ENCODE data around the gene MEI1.

The MEI1 gene

DNA sequence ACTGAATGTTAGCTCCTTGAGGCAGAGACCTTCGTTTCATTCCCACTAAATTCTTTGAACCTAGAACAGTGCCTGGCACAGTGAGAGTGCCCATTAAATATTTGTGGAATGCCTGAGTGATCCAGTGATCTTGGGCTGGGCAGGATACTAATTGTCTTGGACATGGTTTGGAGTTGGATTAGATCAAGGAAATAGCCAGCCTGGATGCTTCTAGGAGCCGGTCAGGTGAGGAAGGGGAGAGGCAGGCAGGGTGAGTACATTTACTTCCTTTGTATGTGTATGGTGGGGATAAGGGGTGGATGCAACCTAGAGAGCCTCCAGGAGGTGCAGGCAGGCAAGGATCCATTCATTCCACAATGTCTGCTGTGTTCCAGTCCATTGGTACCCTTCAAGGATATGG, 137.2 kb downstream of the MEI1 start:
- no peak for DNase-seq (ENCODE audit: low read depth)
- TF ChIP-seq, protein P1, sequence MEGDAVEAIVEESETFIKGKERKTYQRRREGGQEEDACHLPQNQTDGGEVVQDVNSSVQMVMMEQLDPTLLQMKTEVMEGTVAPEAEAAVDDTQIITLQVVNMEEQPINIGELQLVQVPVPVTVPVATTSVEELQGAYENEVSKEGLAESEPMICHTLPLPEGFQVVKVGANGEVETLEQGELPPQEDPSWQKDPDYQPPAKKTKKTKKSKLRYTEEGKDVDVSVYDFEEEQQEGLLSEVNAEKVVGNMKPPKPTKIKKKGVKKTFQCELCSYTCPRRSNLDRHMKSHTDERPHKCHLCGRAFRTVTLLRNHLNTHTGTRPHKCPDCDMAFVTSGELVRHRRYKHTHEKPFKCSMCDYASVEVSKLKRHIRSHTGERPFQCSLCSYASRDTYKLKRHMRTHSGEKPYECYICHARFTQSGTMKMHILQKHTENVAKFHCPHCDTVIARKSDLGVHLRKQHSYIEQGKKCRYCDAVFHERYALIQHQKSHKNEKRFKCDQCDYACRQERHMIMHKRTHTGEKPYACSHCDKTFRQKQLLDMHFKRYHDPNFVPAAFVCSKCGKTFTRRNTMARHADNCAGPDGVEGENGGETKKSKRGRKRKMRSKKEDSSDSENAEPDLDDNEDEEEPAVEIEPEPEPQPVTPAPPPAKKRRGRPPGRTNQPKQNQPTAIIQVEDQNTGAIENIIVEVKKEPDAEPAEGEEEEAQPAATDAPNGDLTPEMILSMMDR (IDR thresholded peaks at IDR 0.05; ENCODE audit: low read length, missing control alignments): no peak
- H3K4me3 ChIP-seq (replicated peaks; ENCODE audit: low read depth, low read length): no peak overlapping the region

DNA sequence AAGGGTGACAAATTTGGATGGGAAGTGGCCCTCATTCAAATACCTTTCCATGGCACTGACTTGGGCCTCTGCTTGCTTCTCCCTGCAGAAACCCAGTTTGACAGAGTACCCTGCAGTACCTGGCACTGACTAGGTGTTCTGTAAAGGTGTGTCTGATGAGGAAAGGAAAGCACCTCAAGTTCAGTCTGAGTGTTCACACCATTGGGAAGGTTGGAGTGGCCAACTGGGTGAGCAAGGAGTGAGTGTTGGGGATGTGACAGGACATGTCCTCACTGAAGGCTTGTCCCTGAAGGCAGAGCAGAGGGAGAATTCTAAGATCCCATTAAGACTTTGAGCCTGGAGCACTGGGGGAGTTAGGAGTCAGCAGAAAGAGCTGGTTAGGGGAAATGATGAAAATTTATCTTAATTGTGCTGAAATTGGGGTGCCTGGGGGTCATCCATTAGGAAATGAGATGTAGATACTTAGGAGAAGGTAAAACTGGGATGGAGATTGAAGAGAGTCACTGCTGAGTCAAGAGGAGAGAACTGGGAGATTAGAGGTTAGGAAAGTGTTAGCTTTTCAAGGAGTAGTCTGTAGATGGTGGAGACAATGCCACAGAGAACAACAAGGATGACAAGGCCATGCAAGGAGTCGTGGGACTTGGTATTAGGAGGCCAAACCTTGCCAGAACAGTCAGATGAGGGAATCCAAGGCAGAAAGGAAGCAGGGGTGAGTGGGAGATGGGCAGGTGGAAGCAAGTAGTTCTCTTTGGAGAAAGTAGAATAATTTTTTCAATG, 139.7 kb downstream of the MEI1 start:
- no peak for DNase-seq (ENCODE audit: low read depth)
- TF ChIP-seq, protein P1 (IDR thresholded peaks at IDR 0.05; ENCODE audit: low read length, missing control alignments): no peak
- no peak overlapping the region for H3K4me3 ChIP-seq (replicated peaks; ENCODE audit: low read depth, low read length)

DNA sequence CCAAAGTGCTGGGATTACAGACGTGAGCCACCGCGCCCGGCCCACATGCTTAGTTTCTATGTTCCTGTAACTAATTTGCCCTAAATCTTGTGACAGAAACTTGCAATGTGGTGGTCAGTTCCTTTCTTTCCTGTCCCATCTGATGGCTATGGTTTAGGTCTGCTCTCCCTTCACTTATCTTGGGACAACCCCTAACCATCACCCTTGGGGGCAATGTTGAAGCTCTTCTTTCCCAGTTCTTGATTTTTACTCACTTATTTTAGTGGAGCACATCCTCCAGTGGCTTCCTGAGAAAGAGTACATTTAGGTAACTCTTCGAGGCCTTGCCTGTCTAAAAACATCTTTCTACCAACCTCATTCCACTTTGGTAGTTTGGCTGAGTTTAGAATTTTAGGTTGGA, 140.9 kb downstream of the MEI1 start:
- DNase-seq (ENCODE audit: low read depth): no peak
- TF ChIP-seq, protein P1 (IDR thresholded peaks at IDR 0.05; ENCODE audit: low read length, missing control alignments): no peak

DNA sequence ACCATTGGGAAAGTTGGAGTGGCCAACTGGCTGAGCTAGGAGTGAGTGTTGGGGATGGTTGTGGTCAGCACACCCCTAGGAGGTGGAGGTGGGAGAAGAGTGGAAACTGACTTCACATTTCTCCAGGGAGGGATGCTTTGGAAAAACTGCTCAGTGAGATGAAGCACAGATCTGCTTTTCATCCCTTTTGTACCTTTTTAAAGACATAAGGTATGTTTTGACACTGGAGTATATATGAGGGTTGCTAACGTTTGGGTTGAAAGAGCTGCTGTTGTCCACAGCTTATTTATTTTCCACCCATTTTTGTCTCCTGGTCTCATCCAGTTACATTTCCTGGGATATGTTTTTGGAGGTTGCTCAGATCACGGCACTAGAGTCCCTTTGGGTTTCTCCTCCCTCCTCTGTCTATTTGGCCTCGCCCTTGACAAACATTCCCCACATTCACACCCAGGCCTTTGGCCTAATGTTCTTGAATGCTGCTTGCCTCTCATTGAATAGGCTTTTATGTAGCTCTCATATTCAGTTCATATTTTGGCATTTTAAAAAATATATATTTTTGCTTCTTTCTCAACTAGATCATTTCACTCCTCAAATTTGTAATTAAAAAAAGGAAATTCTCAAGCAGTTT, 141.9 kb downstream of the MEI1 start:
- TF ChIP-seq, protein P1 (IDR thresholded peaks at IDR 0.05; ENCODE audit: low read length, missing control alignments): no peak
- DNase-seq (ENCODE audit: low read depth): no peak
- H3K4me3 ChIP-seq (replicated peaks; ENCODE audit: low read depth, low read length): no peak overlapping the region

More for the DNA sequence above, 140.9 kb downstream of the MEI1 start:
- no peak overlapping the region for H3K4me3 ChIP-seq (replicated peaks; ENCODE audit: low read depth, low read length)

DNA sequence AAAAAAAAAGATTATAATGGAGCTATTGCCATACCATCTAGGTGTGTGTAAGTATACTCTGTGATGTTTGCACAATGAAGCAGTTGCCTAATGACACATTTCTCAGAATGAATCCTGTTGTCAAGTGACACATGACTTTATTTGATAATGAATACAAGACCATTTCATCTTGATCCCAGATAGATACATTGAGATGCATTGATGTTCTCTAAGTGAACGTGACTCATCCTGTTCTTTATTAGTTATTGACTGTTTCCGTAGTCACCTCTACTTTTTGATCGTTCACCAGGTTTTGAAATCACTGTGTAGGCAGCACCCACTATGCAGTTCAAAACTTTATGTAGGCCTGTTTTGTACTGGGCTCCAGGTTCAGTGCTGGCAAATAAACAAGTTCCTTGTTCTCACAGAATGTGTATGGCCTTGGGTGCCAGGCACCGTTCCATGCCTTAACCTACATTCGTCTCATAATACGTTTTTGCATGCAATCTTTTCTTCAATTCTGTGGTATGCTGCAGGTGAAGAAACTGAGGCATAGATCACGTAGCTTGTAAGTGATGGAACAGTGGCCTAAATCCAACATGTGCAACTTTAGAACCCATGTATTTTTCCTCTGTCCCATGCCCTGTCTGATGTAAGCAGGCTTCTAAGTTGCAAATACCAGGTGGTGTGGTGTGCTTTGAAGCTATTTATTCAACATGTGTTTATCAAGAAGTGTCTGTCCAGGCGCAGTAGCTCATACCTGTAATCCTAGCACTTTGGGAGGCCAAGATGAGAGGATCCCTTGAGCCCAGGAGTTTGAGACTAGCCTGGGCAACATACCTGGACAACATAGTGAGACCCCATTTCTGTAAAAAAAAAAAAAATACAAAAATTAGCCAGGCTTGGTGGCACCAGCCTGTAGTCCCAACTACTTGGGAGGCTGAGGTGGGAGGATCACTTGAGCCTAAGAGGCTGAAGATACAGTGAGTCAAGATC, 144.0 kb downstream of the MEI1 start:
- DNase-seq (ENCODE audit: low read depth): no peak
- H3K4me3 ChIP-seq (replicated peaks; ENCODE audit: low read depth, low read length): no peak overlapping the region
- TF ChIP-seq, protein P1 (IDR thresholded peaks at IDR 0.05; ENCODE audit: low read length, missing control alignments): no peak

DNA sequence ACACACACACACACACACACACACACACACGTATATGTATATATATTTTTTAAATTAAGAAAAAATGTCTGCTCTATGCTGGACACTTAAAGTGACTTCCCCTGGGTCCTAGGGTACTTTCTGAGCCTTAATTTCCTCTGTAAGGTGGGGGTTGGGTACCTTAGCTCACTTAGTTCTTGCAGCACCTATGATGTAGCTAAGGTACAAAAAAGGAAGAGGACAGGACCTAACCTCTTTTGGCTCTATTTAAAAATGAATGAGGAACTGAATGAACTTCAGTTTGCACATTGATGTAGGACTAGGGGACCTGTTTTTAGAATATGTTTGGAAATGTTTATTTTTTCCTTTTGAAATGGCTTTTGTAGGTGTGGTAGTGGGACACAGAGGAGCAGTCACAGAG, 144.7 kb downstream of the MEI1 start:
- TF ChIP-seq, protein P1 (IDR thresholded peaks at IDR 0.05; ENCODE audit: low read length, missing control alignments): no peak
- no peak overlapping the region for H3K4me3 ChIP-seq (replicated peaks; ENCODE audit: low read depth, low read length)
- no peak for DNase-seq (ENCODE audit: low read depth)

Data from fibroblast of pulmonary artery (primary cell).